NB4 (cell line): Measurements from ENCODE around the gene RGS6.

Experiments
- CTCF ChIP-seq: IDR thresholded peaks from one replicate; pipeline ENCODE4 v1.5.1; 2012; ENCODE audit warnings: low read depth, low read length
- MAX ChIP-seq: IDR thresholded peaks from 2 replicates; pipeline ENCODE4 v1.6.1; 2011; ENCODE audit warnings: low read depth, low read length

DNA sequence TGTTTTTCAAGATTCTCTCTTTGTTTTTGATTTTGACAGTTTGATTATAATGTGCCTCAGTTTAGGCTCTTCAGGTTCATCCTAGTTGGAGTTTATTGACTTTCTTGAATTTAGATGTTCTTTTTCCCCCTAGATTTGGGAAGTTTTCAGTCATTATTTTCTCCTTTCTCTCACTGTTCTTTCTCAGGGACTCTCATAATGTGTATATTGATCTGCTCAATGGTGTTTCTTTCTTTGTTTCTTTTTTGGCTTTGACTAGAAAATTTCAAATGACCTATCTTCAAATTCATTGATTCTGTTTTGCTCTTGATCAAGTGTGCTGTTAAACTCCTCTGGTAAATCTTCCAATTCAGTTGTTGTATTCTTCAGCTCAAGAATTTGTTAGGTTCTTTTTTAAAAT lies 108.3 kb downstream of the RGS6 start:
- no peak for TF ChIP-seq CTCF
- no peak for TF ChIP-seq MAX
